ENCODE data around the gene SEC22A.

Gene SEC22A, protein sequence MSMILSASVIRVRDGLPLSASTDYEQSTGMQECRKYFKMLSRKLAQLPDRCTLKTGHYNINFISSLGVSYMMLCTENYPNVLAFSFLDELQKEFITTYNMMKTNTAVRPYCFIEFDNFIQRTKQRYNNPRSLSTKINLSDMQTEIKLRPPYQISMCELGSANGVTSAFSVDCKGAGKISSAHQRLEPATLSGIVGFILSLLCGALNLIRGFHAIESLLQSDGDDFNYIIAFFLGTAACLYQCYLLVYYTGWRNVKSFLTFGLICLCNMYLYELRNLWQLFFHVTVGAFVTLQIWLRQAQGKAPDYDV

DNA sequence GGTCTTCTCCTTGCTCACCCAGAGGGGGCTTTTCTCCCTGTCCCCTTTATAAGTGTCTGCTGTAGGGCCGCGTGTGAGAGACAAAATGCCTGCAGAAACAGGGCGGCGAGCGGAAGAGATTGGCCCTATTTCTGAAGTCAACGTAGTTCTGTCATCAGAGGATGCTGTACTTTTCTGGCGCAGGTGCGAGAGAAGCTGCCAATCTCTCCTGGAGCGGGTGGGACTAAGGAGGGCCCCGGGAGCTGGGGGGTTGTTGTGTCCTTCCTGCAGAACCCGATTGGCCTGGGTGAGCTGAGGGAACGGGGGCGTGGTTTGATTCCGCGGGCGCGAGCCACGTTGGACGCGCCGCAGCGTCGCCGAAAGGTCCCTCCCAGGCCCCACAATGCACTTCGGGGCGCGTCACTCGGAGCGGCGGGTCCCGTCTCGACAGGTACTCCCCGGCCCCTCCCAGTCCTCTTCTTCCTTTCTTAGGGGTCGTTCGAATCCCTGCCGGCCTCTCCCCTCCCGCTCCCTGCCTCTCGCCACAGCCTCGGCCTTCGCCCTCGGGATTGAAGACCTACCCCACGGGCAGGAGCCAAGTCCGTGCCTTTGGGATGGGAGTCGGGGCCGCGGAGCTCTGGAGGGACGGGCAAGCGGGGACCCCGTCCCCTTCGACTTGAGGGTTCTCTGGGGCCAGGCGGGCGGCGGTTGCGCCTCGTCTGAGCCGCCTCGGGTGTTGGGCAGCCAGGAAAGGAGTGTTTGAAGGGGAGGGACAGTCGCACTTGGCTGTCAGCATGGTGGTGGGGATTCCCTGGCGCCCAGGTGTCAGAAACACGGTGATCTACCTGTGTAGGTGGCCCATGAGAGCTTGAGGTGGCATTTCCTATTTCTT is at the start of gene SEC22A:
Gene SEC22A (plus strand): TSS at position 387 of the 871 bp plus-strand sequence. CDS start 7,275 bp downstream, outside the sequence.
- FAIRE-seq, result no peak

DNA sequence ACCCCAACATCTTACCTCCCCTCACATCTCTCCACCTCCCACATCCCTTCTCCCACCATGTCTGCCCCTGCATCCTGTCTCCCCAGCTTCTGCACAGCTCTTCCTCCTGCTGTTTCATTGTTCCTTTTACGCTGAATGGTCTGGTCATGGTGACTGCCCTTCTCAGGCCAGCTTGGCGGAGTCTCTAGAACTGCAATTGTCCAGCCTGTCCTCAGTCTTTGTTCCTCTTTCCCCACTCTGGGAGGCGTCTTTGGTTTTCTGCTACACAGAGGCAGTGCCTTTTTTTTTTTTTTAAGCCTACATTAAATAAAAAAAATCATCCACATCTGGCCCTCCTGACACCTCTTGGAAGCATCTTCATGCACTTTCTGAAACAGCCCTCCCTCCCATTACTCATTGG is 49.1 kb upstream of the SEC22A start:
- no peak for FAIRE-seq

DNA sequence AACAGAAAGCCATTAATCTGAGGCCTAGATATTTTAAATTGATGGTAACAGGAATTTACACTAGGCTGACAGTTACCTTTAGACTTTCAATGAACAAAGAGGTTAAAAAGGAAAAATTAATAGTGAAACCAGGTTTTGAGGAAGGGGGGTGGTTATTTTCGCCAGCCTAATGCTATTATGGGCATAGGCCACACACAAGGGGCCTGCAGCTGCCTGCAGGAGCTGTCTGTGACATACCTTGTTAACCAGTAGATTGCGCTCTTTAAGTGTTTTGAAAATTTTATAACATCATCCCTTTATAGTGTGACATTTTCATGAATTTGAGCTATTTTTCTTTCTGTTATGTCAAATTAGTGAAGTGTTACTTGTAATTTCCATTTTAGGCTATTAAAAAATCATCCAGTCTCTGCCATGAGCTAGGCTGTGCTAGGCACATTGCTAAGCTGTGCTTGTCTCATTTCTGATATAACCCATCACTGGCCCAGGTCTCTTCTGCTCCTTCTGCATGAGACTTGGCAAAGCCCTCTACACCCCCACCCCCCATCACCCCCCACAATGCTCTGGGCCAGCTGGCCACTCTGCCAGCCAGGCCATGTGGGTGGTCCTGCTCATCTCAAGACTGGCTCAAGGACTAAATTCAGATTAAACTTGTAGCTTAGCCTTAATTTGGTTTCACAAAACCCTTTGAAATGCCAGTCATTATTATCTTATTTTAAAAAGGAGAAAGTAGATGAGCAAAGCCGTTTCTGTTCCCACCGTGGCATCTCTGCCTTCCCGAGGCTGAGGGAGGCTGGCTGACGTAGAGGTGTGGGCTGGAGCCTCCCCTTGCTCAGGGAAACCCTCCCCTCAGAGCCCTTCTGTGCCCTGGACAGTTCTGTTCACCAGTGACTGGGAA is 48.4 kb upstream of the SEC22A start:
- FAIRE-seq, result no peak

DNA sequence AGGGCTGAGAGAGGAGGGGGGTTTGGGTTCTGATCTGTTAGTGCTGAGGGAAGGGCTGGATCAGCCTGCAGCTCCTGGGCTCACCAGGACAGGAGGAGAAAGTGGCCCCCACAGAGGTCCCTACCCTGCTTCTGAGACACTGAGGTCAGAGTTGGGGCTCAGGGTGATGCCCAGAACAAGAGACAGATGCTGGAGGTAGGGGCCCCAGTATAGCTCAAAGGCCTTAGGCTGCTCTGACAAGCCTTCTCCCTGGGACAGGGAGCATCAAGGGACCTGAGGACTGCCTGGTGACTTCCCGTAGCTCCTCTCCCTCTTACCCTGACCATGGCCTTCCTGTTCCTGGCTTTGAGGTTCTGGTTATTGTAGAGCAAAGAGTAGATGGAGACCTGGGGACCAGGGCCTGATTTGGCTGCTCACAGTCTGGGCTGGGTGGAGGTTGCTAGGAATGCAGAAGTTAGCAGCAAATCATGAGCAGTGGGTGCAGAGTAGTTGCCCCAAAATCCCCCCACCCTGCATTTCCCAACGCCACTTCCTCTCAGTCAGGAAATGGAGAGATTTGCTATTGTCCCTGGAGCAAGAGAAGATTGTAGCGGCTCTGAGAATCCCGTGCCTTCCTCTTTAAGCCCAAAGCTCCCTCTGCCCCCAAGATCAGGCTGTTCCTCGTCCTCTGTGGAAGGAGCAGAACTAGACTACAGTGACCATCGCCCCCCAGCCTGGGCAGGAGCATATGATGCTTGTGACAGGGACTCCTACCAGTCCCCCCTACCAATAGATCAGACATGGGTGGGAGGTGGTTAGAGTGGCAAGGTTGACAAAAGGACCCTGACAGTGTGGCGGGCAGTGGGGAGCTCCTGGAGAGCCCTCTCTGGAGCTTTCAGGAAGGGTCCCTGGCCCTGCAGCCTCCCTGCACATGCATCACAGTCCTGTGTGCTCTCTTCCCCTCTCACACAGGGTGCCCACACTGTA is 47.4 kb upstream of the SEC22A start:
- FAIRE-seq, result no peak

DNA sequence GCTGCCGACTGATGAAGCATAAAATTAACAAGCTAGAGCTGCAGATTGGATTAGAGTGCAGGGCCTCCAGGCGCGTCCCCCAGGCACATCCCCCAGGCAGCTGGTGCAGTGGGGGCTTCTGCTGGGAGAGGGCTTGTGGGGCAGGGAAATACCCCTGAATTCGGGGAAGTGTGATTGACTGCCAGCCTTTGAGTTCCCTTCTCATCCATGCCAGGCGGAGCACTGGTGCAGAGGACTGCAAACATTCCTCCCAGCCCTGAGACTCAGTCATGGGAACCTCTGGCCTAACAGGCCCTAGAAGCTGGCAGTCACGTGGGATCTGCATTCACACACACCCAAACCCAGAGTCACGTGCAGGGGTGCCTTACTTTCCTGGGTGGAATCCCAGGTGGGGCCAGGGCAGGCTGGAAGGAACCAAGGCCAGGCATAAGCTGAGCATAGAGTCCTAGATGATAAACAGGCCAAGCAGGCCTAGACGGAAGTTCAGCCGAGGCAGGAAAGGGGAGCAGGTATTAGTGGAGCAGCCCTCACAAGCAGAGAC is 46.2 kb upstream of the SEC22A start:
- no peak for FAIRE-seq

DNA sequence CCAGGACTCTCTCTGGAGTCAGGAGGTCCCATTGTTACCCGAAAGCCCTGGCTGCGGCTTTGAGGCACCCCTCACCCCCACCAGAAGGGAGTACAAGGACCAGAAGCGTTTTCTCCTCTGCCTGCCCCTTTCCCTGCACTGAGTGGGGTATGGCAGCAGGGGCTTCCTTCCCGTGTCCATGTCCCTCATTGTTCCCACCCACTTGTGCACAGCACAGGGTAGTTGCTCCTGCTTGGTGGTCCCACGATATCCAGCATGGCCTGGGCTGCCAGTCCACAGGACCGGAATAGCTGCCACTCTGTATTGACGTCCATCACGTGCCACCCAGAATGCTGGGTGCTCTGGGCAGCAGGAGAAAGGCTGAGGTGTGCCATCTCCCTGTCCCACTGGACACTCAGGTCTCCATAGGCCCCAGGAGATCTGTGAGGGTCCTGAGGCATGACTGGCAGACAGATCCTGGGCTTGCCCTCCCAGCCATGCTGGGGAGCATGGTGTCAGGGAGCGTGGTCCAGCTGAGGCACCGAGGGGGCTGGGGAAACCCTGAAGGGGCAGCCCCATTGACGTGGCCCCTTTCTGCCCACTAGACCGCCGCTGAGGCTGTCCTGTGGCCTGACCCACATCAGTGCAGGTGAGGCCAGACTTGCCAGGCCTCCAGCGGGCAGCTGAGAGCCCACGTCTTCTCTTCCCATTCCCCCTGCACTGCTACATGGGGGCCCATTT is 45.3 kb upstream of the SEC22A start:
- no peak for FAIRE-seq

DNA sequence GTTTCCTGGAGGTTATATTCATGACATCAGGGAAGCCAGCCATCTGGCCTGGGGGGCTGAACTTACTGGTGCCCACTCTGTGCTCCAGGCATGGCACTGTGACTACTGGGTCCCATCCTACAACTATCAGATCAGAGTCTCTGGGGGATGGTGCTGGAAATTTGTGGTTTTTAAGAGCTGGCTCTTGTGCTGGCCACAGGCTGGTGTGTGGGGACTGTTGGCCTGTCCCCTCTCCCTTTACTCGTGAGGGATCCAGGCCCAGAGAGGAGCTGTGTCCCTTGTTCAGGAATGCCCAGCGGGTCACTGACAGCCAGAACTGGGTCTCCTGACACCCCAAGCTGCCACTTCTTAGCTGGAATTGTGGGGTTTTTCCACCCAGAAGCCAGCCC is 44.5 kb upstream of the SEC22A start:
- FAIRE-seq, result no peak

DNA sequence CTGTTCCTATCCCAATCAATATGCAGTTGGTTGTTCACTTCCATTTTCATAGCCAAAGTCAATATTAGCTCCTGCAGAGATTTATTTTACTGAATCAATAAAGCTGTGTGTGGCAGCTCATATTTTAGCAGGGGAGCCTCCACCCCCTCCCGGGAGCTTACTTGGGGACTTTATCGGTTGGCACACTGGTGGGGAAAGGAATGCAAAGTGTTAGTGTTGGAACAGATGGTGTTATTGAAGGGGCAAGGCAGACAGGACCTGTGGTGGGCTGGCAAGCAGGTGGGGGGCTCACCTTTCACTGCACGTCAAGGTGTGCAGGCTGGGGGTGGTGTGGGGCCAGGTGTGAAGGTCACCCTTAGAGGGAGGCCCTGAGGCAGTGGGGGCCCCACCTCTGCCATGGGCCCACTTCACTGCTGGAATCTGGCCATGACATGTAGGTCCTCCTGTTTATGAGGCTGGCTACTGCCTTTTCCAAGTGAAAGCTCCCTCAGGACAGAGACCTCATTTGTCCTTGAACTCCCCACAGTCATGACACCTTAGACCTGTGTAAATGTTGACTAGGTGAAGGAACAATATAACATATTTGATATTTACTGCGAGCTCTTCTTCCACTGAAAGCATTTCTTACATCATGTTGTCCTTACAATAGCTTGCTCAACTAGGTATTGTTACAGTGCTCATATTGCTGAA is 44.0 kb upstream of the SEC22A start:
- no peak for FAIRE-seq

DNA sequence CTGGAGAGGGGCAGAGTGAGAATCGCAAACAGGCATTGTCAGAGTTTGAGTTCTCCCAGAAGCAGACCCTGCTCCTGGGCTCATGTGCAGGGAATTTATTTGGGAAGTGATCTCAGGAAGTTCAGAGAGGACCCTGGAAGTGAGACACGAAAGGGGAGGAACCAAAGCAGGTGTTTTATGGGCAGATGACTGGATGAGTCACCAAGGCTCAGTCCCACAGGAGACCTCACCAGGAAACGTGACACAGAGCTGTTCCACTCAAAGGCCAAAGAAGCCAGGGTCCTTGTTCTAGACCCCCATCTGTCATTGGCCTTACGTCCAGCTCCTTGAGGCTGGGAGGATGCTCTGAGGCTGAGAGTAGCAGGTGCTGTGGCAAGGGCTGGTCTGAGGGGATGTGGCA is 43.4 kb upstream of the SEC22A start:
- no peak for FAIRE-seq

DNA sequence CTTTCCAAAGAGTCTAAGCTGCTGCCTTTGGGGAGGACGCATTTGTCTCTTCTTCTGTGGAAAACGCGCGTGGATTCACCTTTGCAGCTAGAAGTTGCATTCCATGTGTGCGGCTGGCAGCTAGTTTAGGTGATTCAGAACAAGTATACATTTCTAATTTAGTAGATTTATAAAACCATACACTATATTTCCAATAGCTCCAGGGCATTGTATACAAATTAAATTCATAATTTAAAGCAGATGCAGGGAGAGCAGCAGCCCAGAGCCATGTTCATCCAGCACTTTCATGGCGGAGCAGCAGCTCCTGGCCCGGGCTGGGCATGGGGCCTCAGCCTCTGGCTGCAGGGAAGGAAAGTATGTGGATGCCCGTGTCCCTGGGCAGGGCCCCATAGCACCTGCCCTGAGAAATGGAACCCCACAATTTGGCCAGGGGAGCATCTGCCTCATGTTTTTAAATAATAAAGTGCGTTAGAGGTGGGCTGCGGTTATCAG is 42.8 kb upstream of the SEC22A start:
- FAIRE-seq, result no peak

DNA sequence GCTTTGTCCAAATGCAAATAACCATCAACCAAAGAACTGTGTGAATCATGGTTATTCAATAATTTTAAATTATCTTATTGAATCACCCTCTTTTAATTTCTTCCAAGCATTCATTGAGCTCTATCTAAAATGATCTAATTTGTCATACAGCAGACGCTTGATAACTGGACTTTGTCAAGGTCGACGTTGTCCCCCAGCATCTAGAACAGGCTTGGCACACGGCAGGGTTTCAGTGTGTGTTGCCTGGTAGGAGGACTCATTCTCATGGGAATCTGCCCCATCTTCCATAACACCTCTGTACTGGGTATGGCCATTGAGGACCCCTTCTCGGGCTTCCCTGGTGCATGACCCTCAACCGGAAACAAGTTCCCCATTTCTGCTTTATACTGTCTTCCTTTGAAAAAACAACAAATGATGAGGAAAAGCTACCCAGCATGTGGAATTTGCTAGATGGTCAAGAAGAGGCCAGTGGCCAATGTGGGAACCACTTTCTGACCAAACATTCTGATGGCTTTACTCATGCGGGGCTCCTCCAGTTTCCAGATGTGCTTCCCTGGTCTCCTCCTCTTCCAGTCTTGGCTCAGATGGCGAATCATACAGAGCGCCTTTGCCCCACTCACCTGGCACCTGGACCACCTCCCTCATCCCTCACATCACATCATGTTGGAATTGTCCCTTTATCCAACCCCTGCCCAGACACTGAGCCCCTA is 41.7 kb upstream of the SEC22A start:
- no peak for FAIRE-seq

DNA sequence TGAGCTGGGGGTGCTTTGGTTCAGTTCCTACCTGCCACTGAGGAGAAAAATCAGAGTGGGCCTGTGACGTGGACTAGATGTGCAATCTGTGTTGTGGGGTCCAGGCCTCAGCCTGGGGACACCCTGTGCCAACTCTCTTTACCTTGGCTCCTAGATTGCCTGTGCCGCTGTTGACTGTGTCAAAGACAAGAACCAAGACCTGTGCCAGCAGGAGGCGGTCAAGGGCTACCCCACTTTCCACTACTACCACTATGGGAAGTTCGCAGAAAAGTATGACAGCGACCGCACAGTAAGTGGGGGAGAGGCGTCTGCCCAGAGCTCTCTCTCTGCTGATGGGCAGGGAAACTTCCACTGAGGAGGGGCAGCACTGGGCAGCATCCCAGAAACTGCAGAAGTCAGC is 40.6 kb upstream of the SEC22A start:
- FAIRE-seq, result no peak

DNA sequence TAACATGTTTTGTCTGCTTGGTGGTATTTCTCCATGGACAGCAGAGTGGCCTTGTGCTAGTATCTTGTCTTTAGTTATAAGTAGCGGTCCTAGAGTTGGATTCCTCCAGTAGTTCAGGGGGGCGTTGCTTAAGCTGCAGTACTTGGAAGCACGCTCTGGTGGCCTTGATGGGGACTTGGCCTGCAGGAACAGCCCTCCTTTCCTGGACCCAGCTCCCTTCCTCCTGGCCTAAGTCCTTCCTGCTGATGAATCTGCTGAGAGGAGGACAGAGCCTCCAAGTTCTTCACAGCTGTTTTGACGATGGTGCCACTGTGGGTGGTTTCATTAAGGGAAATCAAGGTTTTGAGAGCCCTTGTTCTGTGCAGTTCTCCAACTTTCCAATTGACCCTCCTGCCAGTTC is 38.6 kb upstream of the SEC22A start:
- FAIRE-seq, result no peak

DNA sequence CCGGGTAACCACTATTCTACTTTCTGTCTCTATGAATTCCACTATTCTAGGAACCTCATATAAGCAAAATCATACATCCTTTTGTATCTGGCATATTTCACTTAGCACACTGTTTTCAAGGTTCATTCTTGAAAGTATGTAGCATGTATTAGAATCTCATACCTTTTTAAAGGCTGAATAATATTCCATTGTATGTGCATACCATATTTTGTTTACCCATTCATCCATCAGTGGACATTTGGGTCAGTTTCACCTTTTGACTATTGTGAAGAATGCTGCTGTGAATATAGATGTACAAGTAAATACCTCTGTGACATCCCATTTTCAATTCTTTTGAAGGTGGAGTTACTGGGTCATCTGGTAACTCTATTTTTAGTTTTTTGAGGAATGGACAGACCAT is 36.6 kb upstream of the SEC22A start:
- FAIRE-seq, result no peak

DNA sequence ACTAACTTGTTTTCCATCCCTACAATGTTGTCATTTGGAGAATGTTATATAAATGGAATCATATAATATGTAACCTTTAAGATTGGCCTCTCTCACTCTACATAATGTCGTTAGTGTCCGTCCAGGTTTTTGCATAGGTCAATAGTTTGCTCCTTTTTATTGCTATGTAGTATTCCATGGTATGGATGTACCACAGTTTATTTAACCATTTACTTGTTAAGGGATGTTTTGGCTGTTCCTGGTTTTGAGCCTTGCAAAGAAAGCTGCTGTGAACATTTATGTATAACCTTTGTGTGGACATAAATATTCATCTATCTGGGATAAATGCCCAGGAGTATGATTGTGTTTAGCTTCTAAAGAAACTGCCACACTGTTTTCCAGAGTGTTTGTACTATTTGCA is 34.1 kb upstream of the SEC22A start:
- no peak for FAIRE-seq

DNA sequence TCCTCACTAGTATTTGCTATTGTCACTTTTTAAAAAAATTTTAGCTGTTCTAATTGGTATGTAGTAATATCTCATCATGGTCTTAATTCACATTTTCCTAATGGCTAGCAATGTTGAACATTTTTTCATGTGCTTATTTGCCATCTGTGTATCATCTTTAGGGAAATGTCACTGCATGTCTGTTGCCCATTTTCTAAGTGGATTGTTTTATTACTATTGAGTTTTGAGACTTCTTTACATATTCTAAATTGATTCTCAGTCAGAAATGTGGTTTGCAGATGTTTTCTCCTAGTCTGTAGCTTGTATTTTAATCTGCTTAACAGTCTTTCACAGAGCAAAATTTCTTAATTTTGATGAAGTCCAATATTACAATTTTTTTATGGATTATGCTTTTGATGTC is 33.6 kb upstream of the SEC22A start:
- FAIRE-seq, result no peak

DNA sequence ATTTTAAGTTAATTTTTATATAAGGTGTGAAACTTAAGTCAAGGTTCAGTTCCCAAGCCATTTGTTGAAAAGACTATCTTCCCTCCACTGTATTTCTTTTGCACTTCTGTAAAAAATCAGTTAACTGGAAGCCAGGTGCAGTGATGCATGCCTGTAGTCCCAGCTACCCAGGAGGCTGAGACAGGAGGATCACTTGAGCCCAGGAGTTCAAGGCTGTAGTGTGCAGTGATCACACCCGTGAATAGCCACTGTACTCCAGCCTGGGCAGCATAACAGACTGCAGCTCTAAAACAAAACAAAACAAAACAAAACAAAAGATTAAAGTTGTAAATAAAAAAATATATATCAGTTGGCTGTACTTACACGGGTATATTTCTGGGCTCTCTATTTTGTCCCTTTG is 33.1 kb upstream of the SEC22A start:
- no peak for FAIRE-seq

DNA sequence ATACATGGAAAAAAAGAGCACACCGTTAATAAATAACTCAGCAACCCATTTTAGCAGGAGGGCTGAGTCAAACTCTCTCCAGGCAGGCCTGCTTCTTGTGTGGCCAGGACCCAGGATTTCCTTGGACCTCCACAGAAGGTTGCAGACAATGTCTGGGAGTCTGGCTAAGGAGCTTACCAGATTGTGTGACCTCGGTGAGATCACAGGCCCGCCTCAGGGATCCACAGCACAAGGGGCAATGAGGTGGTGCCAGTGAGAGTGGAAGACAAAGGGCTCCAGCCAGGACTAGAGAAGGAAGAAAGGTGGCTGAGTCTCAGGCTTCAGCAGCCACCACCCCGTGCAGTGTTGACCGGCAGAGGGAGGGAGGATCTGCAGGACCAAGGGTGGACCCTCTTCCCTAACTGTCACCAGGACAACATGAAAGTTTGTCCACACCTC is 32.2 kb upstream of the SEC22A start:
- FAIRE-seq, result no peak

DNA sequence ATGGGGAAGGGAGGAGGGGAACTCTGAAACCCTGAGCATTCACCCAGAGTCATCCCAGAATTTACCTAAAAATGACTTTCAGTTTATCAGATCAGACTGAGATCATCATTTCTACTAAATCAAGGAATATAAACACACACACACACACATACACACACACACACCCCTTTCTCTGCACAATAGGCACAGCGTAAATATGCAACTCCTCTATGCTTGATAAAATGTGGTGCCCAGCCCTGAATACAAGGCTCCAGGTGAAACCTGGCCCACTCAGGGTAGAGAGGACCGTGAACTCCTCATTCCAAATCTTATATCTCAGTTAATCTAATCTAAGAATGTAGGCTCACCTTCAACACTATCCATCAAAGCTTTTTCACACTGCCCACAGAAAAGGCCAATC is 31.8 kb upstream of the SEC22A start:
- no peak for FAIRE-seq

DNA sequence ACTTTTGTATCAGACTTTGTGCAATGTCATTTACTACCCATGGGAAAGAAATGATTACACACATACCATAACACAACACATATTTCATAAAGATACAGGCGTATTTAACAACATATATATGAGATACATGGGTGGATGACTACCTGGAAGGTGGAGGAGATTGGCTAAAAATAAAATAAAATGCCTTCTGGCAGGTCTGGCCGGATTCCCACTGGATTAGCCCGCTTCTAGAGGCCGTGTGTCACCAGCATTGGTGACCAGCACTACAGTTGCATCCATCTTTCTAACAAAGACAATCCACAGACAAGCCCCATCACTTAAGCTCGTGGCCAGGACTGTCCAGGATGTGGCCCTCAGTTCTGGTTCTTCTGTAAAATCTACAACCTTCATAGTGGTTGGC is 21.0 kb upstream of the SEC22A start:
- no peak for FAIRE-seq
